Activated CD4-positive, alpha-beta T cell treated with anti-CD3 and anti-CD28 coated beads, Interleukin-2, amount 10 ng/mL, durations not matched to agents 7 days and 5 days (primary cell): ENCODE results near the gene NFKB2. TPM values are rescaled to one million over a fixed set of nuclear protein-coding genes. Genes with fewer than 3 reads are reported as not detected.
A peak's percentile ranks its signal among the peaks of the same experiment; 100 is the strongest.

ENCODE experiments used
- CTCF ChIA-PET: fragments of 350-600 bp; sonication (Branson Sonifier 250); formaldehyde crosslinking; loops from one replicate; lab custom pipeline; 2021; ENCODE audit warnings: antibody characterized with exemption; lab: Charles Lee
- POLR2A ChIA-PET: fragments of 350-600 bp; sonication (Branson Sonifier 250); formaldehyde crosslinking; loops from one replicate; lab custom pipeline; 2021; ENCODE audit warnings: antibody characterized with exemption; lab: Charles Lee
- DNase-seq: peaks from one replicate; pipeline ENCODE4 v3.0.0-alpha.2; 2020
- H3K27ac Mint-ChIP-seq: one replicate; pipeline ENCODE4 v1.8.0; 2021; ENCODE audit warnings: mild to moderate bottlenecking, moderate library complexity, mixed read lengths
- H3K27me3 Mint-ChIP-seq: one replicate; pipeline ENCODE4 v1.8.0; 2021; ENCODE audit warnings: mixed read lengths
- H3K36me3 Mint-ChIP-seq: one replicate; pipeline ENCODE4 v1.8.0; 2021; ENCODE audit warnings: low read depth, mixed read lengths
- H3K4me1 Mint-ChIP-seq: one replicate; pipeline ENCODE4 v1.8.0; 2021; ENCODE audit warnings: mixed read lengths
- H3K4me3 Mint-ChIP-seq: one replicate; pipeline ENCODE4 v1.8.0; 2021; ENCODE audit warnings: mild to moderate bottlenecking, moderate library complexity, mixed read lengths
- H3K9me3 Mint-ChIP-seq: one replicate; pipeline ENCODE4 v1.8.0; 2021; ENCODE audit warnings: mixed read lengths
- microRNA-seq: library from miRNA; unstranded; fragments of <30 nt; microRNA quantifications from one replicate; pipeline ENCODE4 v1.2.0, GENCODE V29; 2021; ENCODE audit warnings: borderline microRNAs expressed, borderline replicate concordance
- total RNA-seq, 2 experiments: library from RNA; stranded (reverse); gene quantifications; one replicate each; pipeline ENCODE4 v1.2.3, GENCODE V29; 2021

Gene NFKB2
- total RNA-seq, 2 experiments from 2014 or later = 74.8 to 81.8 TPM

DNA sequence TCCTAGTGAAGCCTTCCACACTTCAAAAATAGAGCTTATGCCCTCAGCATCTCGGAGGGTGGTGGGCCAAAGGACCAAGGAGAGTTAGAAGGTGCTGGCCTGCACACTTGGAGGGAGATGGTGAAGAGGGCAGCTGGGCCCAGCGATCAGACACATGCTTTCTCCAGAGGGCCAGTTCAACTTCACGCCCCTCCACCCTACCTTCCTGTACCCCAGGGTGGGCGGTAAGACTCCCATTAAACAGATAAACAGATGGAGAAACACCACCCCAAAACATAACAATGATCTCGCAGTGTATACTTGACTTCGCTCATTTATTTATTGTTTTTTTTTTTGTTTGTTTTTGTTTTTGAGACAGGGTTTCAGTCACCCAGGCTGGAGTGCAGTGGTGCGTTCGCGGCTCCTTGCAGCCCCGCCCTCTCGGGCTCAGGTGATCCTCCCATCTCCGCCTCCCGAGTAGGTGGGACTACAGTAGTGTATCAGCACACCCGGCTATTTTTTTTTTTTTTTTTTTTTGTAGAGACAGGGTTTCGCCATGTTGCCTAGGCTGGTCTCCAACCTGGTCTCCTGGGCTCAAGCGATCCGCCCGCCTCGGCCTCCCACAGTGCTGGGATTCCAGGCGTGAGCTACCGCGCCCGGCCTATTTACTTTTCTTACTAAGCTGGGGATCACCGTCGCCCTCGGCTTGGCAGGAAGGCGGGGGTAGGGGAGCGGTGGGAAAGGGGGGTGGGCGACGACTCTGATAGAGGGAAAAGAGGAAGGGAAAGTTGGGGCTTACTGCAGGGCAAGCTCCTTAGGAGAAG lies 54.0 kb downstream of the NFKB2 start:
- POLR2A ChIA-PET = interaction anchor here (1.0 to 1.2 kb wide), 3 partner anchors 12 to 54 kb away, joined by 3 to 8 read pairs (median 5); partner anchors contain the start of genes CUEDC2 and NFKB2

DNA sequence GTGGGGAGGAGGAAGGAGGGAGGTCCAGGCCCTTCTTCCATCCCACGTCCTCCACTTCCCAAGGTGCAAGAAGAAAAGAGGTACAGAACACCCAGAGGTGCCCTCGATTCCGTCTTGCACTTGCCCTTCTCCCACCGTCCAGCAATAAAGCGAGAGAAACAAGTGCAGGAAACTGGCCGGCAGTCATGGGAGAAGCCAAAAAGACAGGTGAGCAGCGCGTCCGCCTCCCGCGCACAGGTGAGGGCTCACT lies 54.5 kb downstream of the NFKB2 start:
- ChIA-PET POLR2A (interaction anchor here (1.0 to 1.2 kb wide), 3 partner anchors 12 to 54 kb away, joined by 3 to 8 read pairs (median 5); partner anchors contain the start of genes CUEDC2 and NFKB2), CTCF (interaction anchor here (0.7 to 4.8 kb wide), 12 partner anchors 8 to 223 kb away, joined by 3 to 37 read pairs (median 5); partner anchors contain the start of genes ACTR1A and SUFU)
- H3K4me1 Mint-ChIP-seq = peaks cover 42% of the 10 kb centered on the region
- H3K36me3 Mint-ChIP-seq = peaks cover 15% of the 10 kb centered on the region
- H3K27ac Mint-ChIP-seq = peak overlapping the region; percentile 94
- no peaks in the 10 kb centered on the region for H3K9me3 Mint-ChIP-seq
- H3K4me3 Mint-ChIP-seq = peak overlapping the region; percentile 86
- no peaks in the 10 kb centered on the region for H3K27me3 Mint-ChIP-seq
- DNase-seq = no peak

More for the DNA sequence above, 54.0 kb downstream of the NFKB2 start:
- peaks cover 15% of the 10 kb centered on the region for H3K36me3 Mint-ChIP-seq
- H3K9me3 Mint-ChIP-seq = no peaks in the 10 kb centered on the region
- peak; percentile 93 for DNase-seq
- CTCF ChIA-PET = interaction anchor here (1.1 to 4.8 kb wide), 9 partner anchors 9 to 220 kb away, joined by 3 to 37 read pairs (median 5); partner anchors contain the start of genes ACTR1A and SUFU
- peaks cover 40% of the 10 kb centered on the region for H3K4me1 Mint-ChIP-seq
- H3K4me3 Mint-ChIP-seq = peak overlapping the region; percentile 86
- H3K27ac Mint-ChIP-seq = peak overlapping the region; percentile 94
- no peaks in the 10 kb centered on the region for H3K27me3 Mint-ChIP-seq

DNA sequence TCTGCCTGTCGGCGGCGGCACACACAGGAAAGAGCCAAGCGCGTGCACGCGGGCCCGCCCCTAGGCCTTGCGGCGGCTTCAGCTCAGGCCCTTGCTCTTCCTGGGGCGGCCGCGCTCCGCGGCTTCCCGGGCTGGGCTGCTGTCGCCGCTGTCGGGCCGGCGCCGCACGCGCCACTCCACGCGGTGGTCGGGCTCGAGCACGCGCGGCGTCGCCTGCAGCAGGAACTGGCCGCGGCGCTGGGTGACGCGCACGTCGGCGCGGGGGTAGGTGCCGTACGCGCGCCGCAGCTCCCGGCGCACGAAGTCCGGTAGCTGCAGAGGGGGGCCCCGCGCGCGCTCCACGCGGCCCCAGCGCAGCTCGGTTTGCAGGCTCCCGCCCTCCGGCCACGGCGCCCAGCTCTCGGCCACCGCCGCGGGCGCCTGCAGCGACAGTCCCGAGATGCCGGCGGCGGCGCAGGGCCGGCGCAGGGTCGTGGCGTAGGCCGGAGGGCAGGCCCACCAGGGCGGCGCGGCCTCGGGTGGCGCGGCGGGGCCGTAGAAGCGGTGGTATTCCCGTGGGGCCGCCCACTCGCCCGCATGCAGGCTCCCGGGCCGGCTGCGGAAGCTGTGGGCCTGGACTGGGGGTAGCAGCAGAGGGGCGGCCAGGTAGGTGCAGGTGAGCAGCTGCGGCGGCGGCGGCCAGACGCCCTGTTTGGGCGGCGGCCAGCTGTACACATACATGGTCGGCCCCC lies 55.0 kb downstream of the NFKB2 start:
- ChIA-PET CTCF (interaction anchor here (0.7 to 4.8 kb wide), 22 partner anchors 8 to 223 kb away, joined by 3 to 37 read pairs (median 4); partner anchors contain the start of genes ACTR1A and SUFU), POLR2A (interaction anchor here (1.0 to 1.2 kb wide), 3 partner anchors 11 to 55 kb away, joined by 3 to 8 read pairs (median 5); partner anchors contain the start of genes CUEDC2 and NFKB2)
- peak overlapping the region; percentile 94 for H3K27ac Mint-ChIP-seq
- DNase-seq = peak; percentile 89
- peaks cover 15% of the 10 kb centered on the region for H3K36me3 Mint-ChIP-seq
- peaks cover 46% of the 10 kb centered on the region for H3K4me1 Mint-ChIP-seq
- H3K9me3 Mint-ChIP-seq = no peaks in the 10 kb centered on the region
- no peaks in the 10 kb centered on the region for H3K27me3 Mint-ChIP-seq
- peak overlapping the region; percentile 86 for H3K4me3 Mint-ChIP-seq

- Mint-ChIP-seq H3K36me3 (peaks cover 15% of the 10 kb centered on the region), H3K4me1 (peaks cover 44% of the 10 kb centered on the region), H3K27me3 (no peaks in the 10 kb centered on the region), H3K27ac (peak within 1 kb of the TSS; percentile 80), H3K9me3 (no peaks in the 10 kb centered on the region), H3K4me3 (peak within 1 kb of the TSS; percentile 86)
- ChIA-PET POLR2A (interaction anchor here (1.1 to 1.2 kb wide), 2 partner anchors 19 to 56 kb away, joined by 3 to 5 read pairs; partner anchors contain the start of genes CUEDC2 and NFKB2), CTCF (interaction anchor here (0.7 to 4.8 kb wide), 21 partner anchors 11 to 224 kb away, joined by 3 to 37 read pairs (median 4); partner anchors contain the start of genes ACTR1A, CUEDC2, SUFU and TRIM8)
- no peak for DNase-seq
These were observed 55.8 kb downstream of the NFKB2 start, which contains the start of gene C10orf95 for GRCh38 chr10:102451105-102451969. Gene C10orf95 (minus strand): TSS chr10:102451543. CDS start chr10:102451093, 450 bp downstream.

Small RNAs within 50 kb of the gene (microRNA-seq; reads per million reads assigned to microRNA genes)
- gene MIR146B = 19,916 reads per million, percentile 99 among the genes with 10 or more reads in this experiment

Other genes starting within 250 kb of the NFKB2 start
- gene NOLC1, start 243.3 kb upstream of the NFKB2 start, total RNA-seq = 10 to 100 TPM; 80.5 to 81.3 TPM
- not detected for gene ELOVL3, start 169.4 kb upstream of the NFKB2 start, total RNA-seq
- gene PITX3, start 154.2 kb upstream of the NFKB2 start, total RNA-seq = not detected
- gene GBF1, start 150.2 kb upstream of the NFKB2 start, total RNA-seq = 10 to 100 TPM; 42.4 to 44.6 TPM
- gene PSD, start 23.1 kb downstream of the NFKB2 start, total RNA-seq = 1 to 10 TPM; 1.4 to 1.6 TPM
- 10 to 100 TPM in 1 of 2 experiments, 1 to 10 TPM in 1; 8.7 to 11.2 TPM for gene FBXL15, start 25.1 kb downstream of the NFKB2 start, total RNA-seq
- gene CUEDC2, start 36.9 kb downstream of the NFKB2 start, total RNA-seq = 10 to 100 TPM; 63.6 to 68.9 TPM
- under 1 TPM in 1 of 2 experiments, not detected in 1; 0.17 TPM for gene C10orf95, start 55.8 kb downstream of the NFKB2 start, total RNA-seq
- gene ACTR1A, start 107.0 kb downstream of the NFKB2 start, total RNA-seq = 10 to 100 TPM; 76.1 to 84.5 TPM
- 10 to 100 TPM; 13.4 to 14.2 TPM for gene SUFU, start 108.3 kb downstream of the NFKB2 start, total RNA-seq
- gene TRIM8, start 248.8 kb downstream of the NFKB2 start, total RNA-seq = 10 to 100 TPM; 40.2 to 42.7 TPM